ENCODE results near the gene FABP7. TPM values are rescaled to one million over a fixed set of nuclear protein-coding genes. Genes with fewer than 3 reads are reported as not detected.

FABP7 gene
- total and polyA plus RNA-seq, 5 donors from 2014 or later, result not detected

DNA sequence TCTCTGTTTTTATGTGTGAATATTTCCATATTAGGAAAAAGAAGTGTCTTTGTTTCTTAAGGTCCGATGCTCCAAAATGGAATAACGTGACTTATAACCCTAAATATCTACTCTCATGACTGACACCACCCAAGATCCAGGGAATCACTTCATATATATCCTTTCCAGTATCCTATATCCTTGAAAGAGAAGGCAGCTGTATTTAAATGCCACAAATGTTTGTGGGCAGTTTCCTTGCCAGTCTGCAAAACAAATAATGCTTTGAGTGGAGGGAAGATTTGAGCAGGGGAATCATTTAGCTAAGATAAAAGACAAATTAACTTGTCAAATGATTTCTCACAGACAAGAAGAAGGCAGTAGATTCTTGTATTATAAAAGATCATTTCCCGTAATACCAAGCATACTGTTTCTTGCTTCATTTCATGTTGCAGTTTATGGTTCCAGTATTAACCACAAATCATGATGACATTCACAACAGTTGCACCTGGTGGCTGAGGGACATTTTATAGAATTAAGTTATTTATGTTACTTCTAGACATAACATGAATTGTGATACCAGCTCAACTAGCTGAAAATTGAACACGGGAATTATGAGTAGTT is 30.0 kb upstream of the FABP7 start:
- Mint-ChIP-seq H3K27ac (no peak overlapping the region), H3K9me3 (peaks cover 0 to 8% (median 3%) of the 10 kb centered on the region in 7 donors), H3K4me1 (peaks cover 0 to 13% (median 7%) of the 10 kb centered on the region in 4 donors), H3K36me3 (no peaks in the 10 kb centered on the region), H3K27me3 (no peaks in the 10 kb centered on the region), H3K4me3 (no peak overlapping the region)
- Histone ChIP-seq H3K36me3 (ENCODE audit: control insufficient read depth, insufficient read depth, low read length) (no peaks in the 10 kb centered on the region), H3K4me3 (ENCODE audit: low read depth, low read length) (no peak overlapping the region), H3K27ac (ENCODE audit: insufficient read depth, low read length, poor library complexity, severe bottlenecking) (no peak overlapping the region), H3K9me3 (ENCODE audit: control insufficient read depth in 2 of 2, low read length in 2 of 2) (no peaks in the 10 kb centered on the region), H3K27me3 (ENCODE audit: control insufficient read depth, insufficient read depth, low read length) (no peaks in the 10 kb centered on the region), H3K4me1 (ENCODE audit: control insufficient read depth, insufficient read depth, low read length, poor library complexity, severe bottlenecking) (no peaks in the 10 kb centered on the region)
- DNase-seq (no peak), ATAC-seq (ENCODE audit: low read depth in 2 of 2) (no peak)

DNA sequence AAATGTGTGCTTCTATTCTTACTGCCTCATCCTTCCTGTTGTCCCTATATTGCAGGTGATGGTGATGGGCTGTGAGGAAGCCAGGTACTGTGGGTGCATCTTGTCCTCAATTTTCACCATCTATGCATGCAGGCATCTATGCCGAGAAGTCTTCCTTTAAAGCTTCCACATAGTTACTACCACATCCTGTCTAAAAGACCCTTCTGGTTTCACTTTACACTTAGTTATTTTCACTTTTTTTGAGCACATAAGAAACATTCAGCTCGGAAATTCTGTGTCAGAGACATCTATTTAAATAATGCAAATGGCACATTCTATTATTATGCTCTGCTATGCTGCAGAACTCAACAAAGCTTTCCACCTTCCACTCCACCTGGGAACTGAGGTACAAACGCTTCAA is 28.2 kb upstream of the FABP7 start:
- no peak overlapping the region for H3K4me3 ChIP-seq (ENCODE audit: low read depth, low read length)
- peaks cover 0 to 6% (median 3%) of the 10 kb centered on the region in 7 donors for H3K9me3 Mint-ChIP-seq
- H3K4me1 ChIP-seq (ENCODE audit: control insufficient read depth, insufficient read depth, low read length, poor library complexity, severe bottlenecking), result no peaks in the 10 kb centered on the region
- peaks cover 3 to 16% (median 7%) of the 10 kb centered on the region in 4 donors for H3K4me1 Mint-ChIP-seq
- no peaks in the 10 kb centered on the region for H3K27me3 Mint-ChIP-seq
- peak overlapping the region; percentile 5 to 75 (median 50) for H3K27ac Mint-ChIP-seq
- no peaks in the 10 kb centered on the region for H3K36me3 ChIP-seq (ENCODE audit: control insufficient read depth, insufficient read depth, low read length)
- no peaks in the 10 kb centered on the region for H3K36me3 Mint-ChIP-seq
- no peaks in the 10 kb centered on the region for H3K27me3 ChIP-seq (ENCODE audit: control insufficient read depth, insufficient read depth, low read length)
- ATAC-seq (ENCODE audit: low read depth in 2 of 2) (peak in 1 of 2 donors; percentile 60), DNase-seq (peak in 1 of 3 donors; percentile 35)
- H3K4me3 Mint-ChIP-seq, result peak overlapping the region in 2 of 4 donors; percentile 26 to 79
- H3K27ac ChIP-seq (ENCODE audit: insufficient read depth, low read length, poor library complexity, severe bottlenecking), result no peak overlapping the region
- no peaks in the 10 kb centered on the region for H3K9me3 ChIP-seq (ENCODE audit: control insufficient read depth in 2 of 2, low read length in 2 of 2)

DNA sequence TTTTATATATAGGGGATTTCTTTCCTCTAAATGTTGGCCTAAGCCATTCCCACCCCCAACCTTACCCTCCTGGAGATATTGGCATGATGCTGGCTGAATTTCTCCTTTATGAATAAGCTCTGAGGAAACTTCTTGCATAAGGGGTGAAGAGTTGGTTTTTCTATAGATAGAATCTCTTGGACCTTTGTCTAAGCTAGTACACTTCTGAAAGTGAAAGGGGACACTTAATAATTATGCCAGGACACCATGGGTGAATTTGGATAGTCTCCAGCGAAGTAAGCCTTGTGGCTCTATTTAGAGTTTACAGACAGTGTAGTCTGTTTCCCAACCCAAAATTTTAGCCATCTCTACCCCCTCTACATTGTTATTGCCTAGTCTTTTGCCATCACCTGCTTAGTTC is 27.1 kb upstream of the FABP7 start:
- no peaks in the 10 kb centered on the region for H3K4me1 ChIP-seq (ENCODE audit: control insufficient read depth, insufficient read depth, low read length, poor library complexity, severe bottlenecking)
- Mint-ChIP-seq H3K9me3 (peaks cover 0 to 10% (median 0%) of the 10 kb centered on the region in 7 donors), H3K36me3 (no peaks in the 10 kb centered on the region), H3K27ac (no peak overlapping the region), H3K4me3 (no peak overlapping the region), H3K27me3 (no peaks in the 10 kb centered on the region), H3K4me1 (peaks cover 5 to 16% (median 7%) of the 10 kb centered on the region in 4 donors)
- H3K27ac ChIP-seq (ENCODE audit: insufficient read depth, low read length, poor library complexity, severe bottlenecking), result no peak overlapping the region
- no peak for DNase-seq
- no peaks in the 10 kb centered on the region for H3K36me3 ChIP-seq (ENCODE audit: control insufficient read depth, insufficient read depth, low read length)
- H3K27me3 ChIP-seq (ENCODE audit: control insufficient read depth, insufficient read depth, low read length), result no peaks in the 10 kb centered on the region
- ATAC-seq (ENCODE audit: low read depth in 2 of 2), result no peak
- H3K4me3 ChIP-seq (ENCODE audit: low read depth, low read length), result no peak overlapping the region
- H3K9me3 ChIP-seq (ENCODE audit: control insufficient read depth in 2 of 2, low read length in 2 of 2), result no peaks in the 10 kb centered on the region

DNA sequence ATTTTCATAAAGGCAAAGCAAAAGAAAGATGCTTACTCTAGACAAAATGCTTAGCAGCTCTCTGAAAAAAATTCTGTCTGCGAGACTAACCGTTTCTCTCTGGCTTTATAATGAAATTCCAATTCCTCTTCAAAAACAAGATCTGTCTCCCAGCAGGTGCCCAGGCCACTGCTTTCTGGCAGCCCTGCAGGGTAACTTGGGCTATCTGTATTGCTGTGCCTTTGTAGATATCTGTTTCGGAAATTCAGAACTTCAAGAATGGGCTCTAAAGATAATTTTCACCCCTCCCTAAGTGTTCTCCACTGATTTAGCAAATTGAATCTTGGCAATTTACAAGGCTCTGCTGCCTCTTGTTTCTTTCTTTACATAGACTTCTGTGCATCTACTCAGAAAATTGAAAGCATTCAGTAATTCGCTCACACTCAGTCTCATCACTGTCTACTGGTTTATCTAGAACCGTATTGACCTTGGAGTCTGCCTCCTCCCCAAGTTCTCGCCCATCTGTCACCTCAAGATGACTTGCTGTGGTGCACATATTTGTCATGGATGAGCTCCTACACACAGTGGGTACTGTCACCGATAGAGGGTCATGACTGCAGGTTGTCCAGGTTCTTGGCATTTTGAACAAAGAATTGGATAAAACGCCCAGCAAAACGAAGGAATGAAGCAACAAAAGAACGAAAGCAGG is 26.4 kb upstream of the FABP7 start:
- Mint-ChIP-seq H3K36me3 (no peaks in the 10 kb centered on the region), H3K4me1 (peaks cover 5 to 16% (median 7%) of the 10 kb centered on the region in 4 donors), H3K9me3 (peaks cover 0 to 10% (median 0%) of the 10 kb centered on the region in 7 donors), H3K4me3 (no peak overlapping the region), H3K27ac (no peak overlapping the region), H3K27me3 (no peaks in the 10 kb centered on the region)
- Histone ChIP-seq H3K9me3 (ENCODE audit: control insufficient read depth in 2 of 2, low read length in 2 of 2) (no peaks in the 10 kb centered on the region), H3K4me1 (ENCODE audit: control insufficient read depth, insufficient read depth, low read length, poor library complexity, severe bottlenecking) (no peaks in the 10 kb centered on the region), H3K4me3 (ENCODE audit: low read depth, low read length) (no peak overlapping the region), H3K27ac (ENCODE audit: insufficient read depth, low read length, poor library complexity, severe bottlenecking) (no peak overlapping the region), H3K36me3 (ENCODE audit: control insufficient read depth, insufficient read depth, low read length) (no peaks in the 10 kb centered on the region), H3K27me3 (ENCODE audit: control insufficient read depth, insufficient read depth, low read length) (no peaks in the 10 kb centered on the region)
- ATAC-seq (ENCODE audit: low read depth in 2 of 2) (no peak), DNase-seq (no peak)

DNA sequence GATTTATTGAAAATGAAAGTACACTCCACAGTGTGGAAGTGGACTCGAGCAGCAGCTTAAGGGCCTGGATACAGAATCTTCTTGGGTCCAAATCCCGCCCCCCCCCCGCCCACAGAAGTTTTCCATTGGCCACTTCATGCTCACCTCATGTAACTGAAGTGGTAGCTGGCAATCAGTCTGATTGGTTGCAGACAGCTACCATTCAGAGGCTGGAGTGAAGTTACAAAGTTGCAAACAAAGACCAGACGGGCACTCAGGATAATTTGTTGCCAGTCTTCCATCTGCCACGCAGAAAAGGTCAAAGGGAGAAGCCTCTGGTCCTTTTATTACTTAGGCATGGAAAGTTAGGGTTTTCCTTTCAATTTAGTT is 25.8 kb upstream of the FABP7 start:
- H3K27ac ChIP-seq (ENCODE audit: insufficient read depth, low read length, poor library complexity, severe bottlenecking), result no peak overlapping the region

DNA sequence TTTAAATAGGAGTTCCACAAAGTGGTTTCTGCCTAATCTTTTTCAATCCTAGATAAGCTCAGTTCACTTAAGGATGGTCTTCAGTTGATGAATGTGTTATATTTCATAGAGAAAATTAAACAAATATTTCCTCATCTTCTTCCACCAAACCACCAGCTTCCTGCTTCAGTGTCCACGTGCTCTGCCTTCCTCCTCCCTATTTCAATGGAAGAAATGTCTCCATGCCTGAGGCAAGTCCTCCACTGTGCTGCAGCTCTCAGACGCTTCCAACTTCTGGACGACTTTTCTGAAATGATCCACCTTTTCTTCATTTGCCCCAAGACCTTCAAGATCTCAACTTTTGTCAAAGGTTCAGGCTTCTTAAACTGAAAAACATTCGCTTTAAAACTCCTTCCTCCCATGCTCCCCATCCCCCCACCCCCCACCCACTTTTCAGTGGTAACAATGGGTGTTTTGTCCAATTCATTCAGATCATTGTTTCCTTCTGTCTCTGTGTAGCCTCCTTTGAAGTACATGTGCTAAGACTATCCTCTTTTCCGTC is 25.3 kb upstream of the FABP7 start:
- H3K4me3 Mint-ChIP-seq, result no peak overlapping the region
- peak overlapping the region in 2 of 3 donors; percentile 3 to 9 for H3K27ac Mint-ChIP-seq
- no peaks in the 10 kb centered on the region for H3K9me3 ChIP-seq (ENCODE audit: control insufficient read depth in 2 of 2, low read length in 2 of 2)

More for the DNA sequence above, 25.8 kb upstream of the FABP7 start:
- Mint-ChIP-seq H3K27me3 (no peaks in the 10 kb centered on the region), H3K36me3 (no peaks in the 10 kb centered on the region), H3K9me3 (peaks cover 0 to 10% (median 0%) of the 10 kb centered on the region in 7 donors), H3K27ac (no peak overlapping the region), H3K4me3 (no peak overlapping the region), H3K4me1 (peaks cover 5 to 16% (median 7%) of the 10 kb centered on the region in 4 donors)
- ATAC-seq (ENCODE audit: low read depth in 2 of 2) (no peak), DNase-seq (no peak)
- Histone ChIP-seq H3K4me1 (ENCODE audit: control insufficient read depth, insufficient read depth, low read length, poor library complexity, severe bottlenecking) (no peaks in the 10 kb centered on the region), H3K9me3 (ENCODE audit: control insufficient read depth in 2 of 2, low read length in 2 of 2) (no peaks in the 10 kb centered on the region), H3K4me3 (ENCODE audit: low read depth, low read length) (no peak overlapping the region), H3K36me3 (ENCODE audit: control insufficient read depth, insufficient read depth, low read length) (no peaks in the 10 kb centered on the region), H3K27me3 (ENCODE audit: control insufficient read depth, insufficient read depth, low read length) (no peaks in the 10 kb centered on the region)

DNA sequence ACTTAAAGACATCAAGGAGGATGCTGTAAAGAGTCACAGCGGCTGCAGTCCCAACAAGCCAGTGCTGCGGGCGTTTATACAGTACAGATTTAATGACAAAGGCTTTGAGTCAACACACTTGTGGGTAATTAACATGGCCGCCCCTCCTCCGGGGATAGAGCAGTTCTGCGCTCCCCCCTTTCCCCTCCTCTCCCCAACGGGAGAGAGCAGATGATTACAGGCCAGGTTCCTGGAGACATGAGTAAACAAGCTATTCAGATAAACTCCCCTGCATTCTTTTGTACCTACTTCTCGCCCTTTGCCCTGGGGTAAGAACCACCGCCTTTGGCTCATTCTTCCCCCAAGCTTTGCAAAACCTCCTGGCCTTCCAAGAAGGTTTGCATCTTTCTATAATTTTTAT is 23.6 kb upstream of the FABP7 start:
- Mint-ChIP-seq H3K36me3 (no peaks in the 10 kb centered on the region), H3K27me3 (no peaks in the 10 kb centered on the region), H3K9me3 (peaks cover 0 to 8% (median 0%) of the 10 kb centered on the region in 7 donors), H3K4me3 (no peak overlapping the region), H3K27ac (no peak overlapping the region), H3K4me1 (peaks cover 0 to 16% (median 6%) of the 10 kb centered on the region in 4 donors)
- Histone ChIP-seq H3K9me3 (ENCODE audit: control insufficient read depth in 2 of 2, low read length in 2 of 2) (no peaks in the 10 kb centered on the region), H3K36me3 (ENCODE audit: control insufficient read depth, insufficient read depth, low read length) (no peaks in the 10 kb centered on the region), H3K27me3 (ENCODE audit: control insufficient read depth, insufficient read depth, low read length) (no peaks in the 10 kb centered on the region), H3K4me3 (ENCODE audit: low read depth, low read length) (no peak overlapping the region), H3K27ac (ENCODE audit: insufficient read depth, low read length, poor library complexity, severe bottlenecking) (no peak overlapping the region), H3K4me1 (ENCODE audit: control insufficient read depth, insufficient read depth, low read length, poor library complexity, severe bottlenecking) (no peaks in the 10 kb centered on the region)
- ATAC-seq (ENCODE audit: low read depth in 2 of 2) (no peak), DNase-seq (no peak)

More for the DNA sequence above, 25.3 kb upstream of the FABP7 start:
- H3K9me3 Mint-ChIP-seq, result peaks cover 0 to 8% (median 0%) of the 10 kb centered on the region in 7 donors
- H3K4me1 ChIP-seq (ENCODE audit: control insufficient read depth, insufficient read depth, low read length, poor library complexity, severe bottlenecking), result no peaks in the 10 kb centered on the region
- H3K27ac ChIP-seq (ENCODE audit: insufficient read depth, low read length, poor library complexity, severe bottlenecking), result no peak overlapping the region
- H3K36me3 ChIP-seq (ENCODE audit: control insufficient read depth, insufficient read depth, low read length), result no peaks in the 10 kb centered on the region
- H3K4me1 Mint-ChIP-seq, result peaks cover 5 to 16% (median 7%) of the 10 kb centered on the region in 4 donors
- DNase-seq, result no peak
- H3K27me3 Mint-ChIP-seq, result no peaks in the 10 kb centered on the region
- H3K27me3 ChIP-seq (ENCODE audit: control insufficient read depth, insufficient read depth, low read length), result no peaks in the 10 kb centered on the region
- no peaks in the 10 kb centered on the region for H3K36me3 Mint-ChIP-seq
- no peak for ATAC-seq (ENCODE audit: low read depth in 2 of 2)
- H3K4me3 ChIP-seq (ENCODE audit: low read depth, low read length), result no peak overlapping the region
